Measurements from ENCODE around the gene FAM78A. TPM values are rescaled to one million over a fixed set of nuclear protein-coding genes. Genes with fewer than 3 reads are reported as not detected.
A peak's percentile ranks its signal among the peaks of the same experiment; 100 is the strongest.

The FAM78A gene
- total and polyA plus RNA-seq, 2 donors (not counting 1 experiment from before 2014, with no cell fraction given): 42.9 to 58.3 TPM

GRCh38 chr9:131289301-131290035, 13.2 kb upstream of the FAM78A start, which contains the start of gene PLPP7:
Gene PLPP7 (plus strand): TSS chr9:131289723. CDS start chr9:131289998, 275 bp downstream.
- Histone ChIP-seq H3K4me3 (ENCODE audit: control extremely low read depth in 1 of 5, extremely low read depth in 1 of 5, insufficient read depth in 1 of 5, low read depth in 2 of 5, low read length in 4 of 5) (peak within 1 kb of the TSS in 4 of 5 experiments; percentile 19 to 37 (median 35)), H3K4me1 (ENCODE audit: control insufficient read depth in 2 of 2, insufficient read depth in 2 of 2, low read length in 2 of 2) (peaks cover 0 to 9% of the 10 kb centered on the region in 2 donors), H3K9me3 (ENCODE audit: control extremely low read depth in 1 of 3, control insufficient read depth in 2 of 3, insufficient read depth in 1 of 3, low read length in 2 of 3) (no peaks in the 10 kb centered on the region), H3K27me3 (replicated peaks in 1 of 4; ENCODE audit: control extremely low read depth in 1 of 4, control insufficient read depth in 3 of 4, insufficient read depth in 4 of 4, low read length in 3 of 4) (no peaks in the 10 kb centered on the region), H3K79me2 (ENCODE audit: control insufficient read depth, insufficient read depth, low read length) (no peaks in the 10 kb centered on the region), H4K20me1 (ENCODE audit: control insufficient read depth, insufficient read depth, low read length, poor library complexity, severe bottlenecking) (no peaks in the 10 kb centered on the region), H3K4me2 (replicated peaks; ENCODE audit: low read depth, low read length, poor library complexity, severe bottlenecking) (peak within 1 kb of the TSS; percentile 69), H3K36me3 (replicated peaks in 1 of 2; ENCODE audit: control extremely low read depth in 1 of 2, control insufficient read depth in 1 of 2, extremely low read depth in 1 of 2, insufficient read depth in 2 of 2, low read length in 1 of 2) (no peaks in the 10 kb centered on the region), H3K27ac (ENCODE audit: low read length in 2 of 2) (peak within 1 kb of the TSS in 1 of 2 donors; percentile 23), H2AFZ (ENCODE audit: insufficient read depth, low read depth, low read length, poor library complexity, severe bottlenecking) (peak within 1 kb of the TSS; percentile 56), H3K9ac (ENCODE audit: low read length) (peak within 1 kb of the TSS; percentile 48)
- no peak within 1 kb of the TSS for H3K27ac Mint-ChIP-seq
- TF ChIP-seq CTCF (IDR thresholded peaks at IDR 0.05) (no peak), EZH2 (IDR thresholded peaks at IDR 0.05; ENCODE audit: borderline replicate concordance, insufficient read depth, low read depth, low read length, poor library complexity, severe bottlenecking) (no peak)
- 65% methylated on average over 28 of the region's 28 CpGs for WGBS (ENCODE audit: insufficient coverage)
- H3K4me1 Mint-ChIP-seq: peaks cover 2% of the 10 kb centered on the region
- H3K9me3 Mint-ChIP-seq (ENCODE audit: insufficient read depth): no peaks in the 10 kb centered on the region
- DNase-seq (no peak), ATAC-seq (ENCODE audit: low read depth) (peak; percentile 78)
- ChIA-PET CTCF (interaction anchor here (0.6 to 1.5 kb wide), 6 partner anchors 15 to 111 kb away, joined by 3 to 5 read pairs (median 3); no protein-coding TSS in a partner anchor), POLR2A (interaction anchor here (0.6 kb wide), 1 partner anchor 39 kb away, joined by 3 read pairs; no protein-coding TSS in a partner anchor)
- H3K4me3 Mint-ChIP-seq: peak within 1 kb of the TSS; percentile 64
- no peaks in the 10 kb centered on the region for H3K27me3 Mint-ChIP-seq
- intact Hi-C loops (cut with micrococcal nuclease): no loop called here

- DNase-seq: no peak
- no peak overlapping the region for H3K4me3 Mint-ChIP-seq
- peaks cover 4% of the 10 kb centered on the region for H3K4me1 Mint-ChIP-seq
Measured at GRCh38 chr9:131288217-131288616, 11.9 kb upstream of the FAM78A start.

More at GRCh38 chr9:131288217-131288616, 11.9 kb upstream of the FAM78A start:
- ChIA-PET CTCF (interaction anchor here (0.9 to 1.5 kb wide), 2 partner anchors 48 to 60 kb away, joined by 3 to 4 read pairs; no protein-coding TSS in a partner anchor), POLR2A (no interaction called here)
- Histone ChIP-seq H4K20me1 (ENCODE audit: control insufficient read depth, insufficient read depth, low read length, poor library complexity, severe bottlenecking) (no peaks in the 10 kb centered on the region), H2AFZ (ENCODE audit: insufficient read depth, low read depth, low read length, poor library complexity, severe bottlenecking) (no peak overlapping the region), H3K27me3 (replicated peaks in 1 of 4; ENCODE audit: control extremely low read depth in 1 of 4, control insufficient read depth in 3 of 4, insufficient read depth in 4 of 4, low read length in 3 of 4) (no peaks in the 10 kb centered on the region), H3K4me3 (ENCODE audit: control extremely low read depth in 1 of 5, extremely low read depth in 1 of 5, insufficient read depth in 1 of 5, low read depth in 2 of 5, low read length in 4 of 5) (no peak overlapping the region), H3K4me2 (replicated peaks; ENCODE audit: low read depth, low read length, poor library complexity, severe bottlenecking) (no peak overlapping the region), H3K27ac (ENCODE audit: low read length in 2 of 2) (no peak overlapping the region), H3K79me2 (ENCODE audit: control insufficient read depth, insufficient read depth, low read length) (no peaks in the 10 kb centered on the region), H3K36me3 (replicated peaks in 1 of 2; ENCODE audit: control extremely low read depth in 1 of 2, control insufficient read depth in 1 of 2, extremely low read depth in 1 of 2, insufficient read depth in 2 of 2, low read length in 1 of 2) (no peaks in the 10 kb centered on the region), H3K9me3 (ENCODE audit: control extremely low read depth in 1 of 3, control insufficient read depth in 2 of 3, insufficient read depth in 1 of 3, low read length in 2 of 3) (no peaks in the 10 kb centered on the region), H3K9ac (ENCODE audit: low read length) (no peak overlapping the region), H3K4me1 (ENCODE audit: control insufficient read depth in 2 of 2, insufficient read depth in 2 of 2, low read length in 2 of 2) (peaks cover 0 to 9% of the 10 kb centered on the region in 2 donors)
- 78% methylated on average over 9 of the region's 9 CpGs for WGBS (ENCODE audit: insufficient coverage)
- ATAC-seq (ENCODE audit: low read depth): no peak
- intact Hi-C loops (cut with micrococcal nuclease): no loop called here
- no peak overlapping the region for H3K27ac Mint-ChIP-seq
- H3K27me3 Mint-ChIP-seq: no peaks in the 10 kb centered on the region
- no peaks in the 10 kb centered on the region for H3K9me3 Mint-ChIP-seq (ENCODE audit: insufficient read depth)
- no peak for TF ChIP-seq EZH2 (IDR thresholded peaks at IDR 0.05; ENCODE audit: borderline replicate concordance, insufficient read depth, low read depth, low read length, poor library complexity, severe bottlenecking)
- no peak for TF ChIP-seq CTCF (IDR thresholded peaks at IDR 0.05)

Measured in B cell (primary cell).